ENCODE measurements around the gene SAMD1.

Gene SAMD1

GRCh38 chr19:14090509-14091080, at the start of gene SAMD1:
Gene SAMD1 (minus strand): TSS chr19:14090751.
- DNase-seq (ENCODE audit: low read depth in 2 of 2), result peak; percentile 67 to 78

GRCh38 chr19:14139944-14140343, 49.4 kb upstream of the SAMD1 start:
- no peak for DNase-seq (ENCODE audit: low read depth in 2 of 2)

GRCh38 chr19:14138576-14139265, 48.2 kb upstream of the SAMD1 start:
- DNase-seq (ENCODE audit: low read depth in 2 of 2), result no peak

- peak; percentile 94 to 96 for DNase-seq (ENCODE audit: low read depth in 2 of 2)
Observed at GRCh38 chr19:14136509-14137281, 46.1 kb upstream of the SAMD1 start, which contains the start of gene ASF1B. Gene ASF1B (minus strand): TSS chr19:14136589. CDS start chr19:14136456, 133 bp downstream.

- no peak for DNase-seq (ENCODE audit: low read depth in 2 of 2)
Observed at GRCh38 chr19:14135985-14136508, 45.5 kb upstream of the SAMD1 start.

- no peak for DNase-seq (ENCODE audit: low read depth in 2 of 2)
Observed at GRCh38 chr19:14135355-14135754, 44.8 kb upstream of the SAMD1 start.

- no peak for DNase-seq (ENCODE audit: low read depth in 2 of 2)
Observed at GRCh38 chr19:14127929-14128509, 37.5 kb upstream of the SAMD1 start.

- DNase-seq (ENCODE audit: low read depth in 2 of 2), result no peak
Observed at GRCh38 chr19:14127176-14127575, 36.6 kb upstream of the SAMD1 start.

GRCh38 chr19:14122924-14123323, 32.4 kb upstream of the SAMD1 start:
- DNase-seq (ENCODE audit: low read depth in 2 of 2), result no peak

GRCh38 chr19:14120497-14120780, 29.9 kb upstream of the SAMD1 start:
- no peak for DNase-seq (ENCODE audit: low read depth in 2 of 2)

GRCh38 chr19:14119644-14120496, 29.3 kb upstream of the SAMD1 start:
- DNase-seq (ENCODE audit: low read depth in 2 of 2), result no peak

GRCh38 chr19:14119146-14119545, 28.6 kb upstream of the SAMD1 start:
- no peak for DNase-seq (ENCODE audit: low read depth in 2 of 2)

- DNase-seq (ENCODE audit: low read depth in 2 of 2), result no peak
Observed at GRCh38 chr19:14118165-14119051, 27.9 kb upstream of the SAMD1 start.

GRCh38 chr19:14117668-14118164, 27.2 kb upstream of the SAMD1 start, which contains the start of gene PRKACA:
Gene PRKACA (minus strand): TSS chr19:14117762. CDS start chr19:14117547, 215 bp downstream.
- DNase-seq (ENCODE audit: low read depth in 2 of 2), result peak; percentile 97 to 99

GRCh38 chr19:14116918-14117578, 26.5 kb upstream of the SAMD1 start:
- no peak for DNase-seq (ENCODE audit: low read depth in 2 of 2)

GRCh38 chr19:14116525-14116917, 26.0 kb upstream of the SAMD1 start:
- no peak for DNase-seq (ENCODE audit: low read depth in 2 of 2)

GRCh38 chr19:14115756-14116155, 25.2 kb upstream of the SAMD1 start:
- no peak for DNase-seq (ENCODE audit: low read depth in 2 of 2)

GRCh38 chr19:14114854-14115253, 24.3 kb upstream of the SAMD1 start:
- DNase-seq (ENCODE audit: low read depth in 2 of 2), result peak; percentile 36 to 44

GRCh38 chr19:14114439-14114838, 23.9 kb upstream of the SAMD1 start:
- DNase-seq (ENCODE audit: low read depth in 2 of 2), result no peak

Data from stimulated activated CD8-positive, alpha-beta memory T cell treated with anti-CD3 and anti-CD28 coated beads, Interleukin-2, amount 100 ng/mL, for 48 hours (primary cell).